Stimulated activated naive CD8-positive, alpha-beta T cell treated with anti-CD3 and anti-CD28 coated beads, Interleukin-15, Interleukin-2, amounts not matched to agents 100 ng/mL and 50 ng/mL, for 24 hours (primary cell): Measurements from ENCODE around the gene CLEC10A.
"Not testable (repeated sequence)": the region's sequence is repeated elsewhere in the genome, so short reads cannot be mapped to it uniquely, and the experiment has no call there.

Source experiments
- H3K27ac Mint-ChIP-seq: one replicate; pipeline ENCODE4 v1.8.0; 2021; ENCODE audit warnings: mild to moderate bottlenecking, mixed read lengths
- H3K27me3 Mint-ChIP-seq: one replicate; pipeline ENCODE4 v1.8.0; 2021; ENCODE audit warnings: mixed read lengths
- H3K36me3 Mint-ChIP-seq: one replicate; pipeline ENCODE4 v1.8.0; 2021; ENCODE audit warnings: low read depth, mixed read lengths
- H3K4me1 Mint-ChIP-seq: one replicate; pipeline ENCODE4 v1.8.0; 2021; ENCODE audit warnings: low read depth, mixed read lengths
- H3K4me3 Mint-ChIP-seq: one replicate; pipeline ENCODE4 v1.8.0; 2021; ENCODE audit warnings: mild to moderate bottlenecking, mixed read lengths
- H3K9me3 Mint-ChIP-seq: one replicate; pipeline ENCODE4 v1.8.0; 2021; ENCODE audit warnings: mixed read lengths

Gene CLEC10A

GRCh38 chr17:7079581-7080455 is at the start of gene CLEC10A:
Gene CLEC10A (minus strand): TSS chr17:7080251. CDS start chr17:7078812, 1,439 bp downstream.
- Mint-ChIP-seq H3K4me3 (no peak within 1 kb of the TSS), H3K4me1 (peaks cover 34% of the 10 kb centered on the region), H3K36me3 (no peaks in the 10 kb centered on the region), H3K27ac (no peak within 1 kb of the TSS), H3K27me3 (peaks cover 14% of the 10 kb centered on the region), H3K9me3 (no peaks in the 10 kb centered on the region)

- Mint-ChIP-seq H3K9me3 (no peaks in the 10 kb centered on the region), H3K27ac (no peak overlapping the region), H3K27me3 (peaks cover 4% of the 10 kb centered on the region), H3K4me3 (no peak overlapping the region), H3K4me1 (peaks cover 27% of the 10 kb centered on the region), H3K36me3 (no peaks in the 10 kb centered on the region)
Measured at GRCh38 chr17:7129311-7129710, 49.3 kb upstream of the CLEC10A start.

GRCh38 chr17:7128160-7128559 is 48.1 kb upstream of the CLEC10A start:
- H3K36me3 Mint-ChIP-seq = no peaks in the 10 kb centered on the region
- peaks cover 8% of the 10 kb centered on the region for H3K27me3 Mint-ChIP-seq
- no peak overlapping the region for H3K4me3 Mint-ChIP-seq
- no peak overlapping the region for H3K27ac Mint-ChIP-seq
- no peaks in the 10 kb centered on the region for H3K9me3 Mint-ChIP-seq
- H3K4me1 Mint-ChIP-seq = peaks cover 20% of the 10 kb centered on the region

- H3K27ac Mint-ChIP-seq, H3K27me3 Mint-ChIP-seq, H3K9me3 Mint-ChIP-seq, H3K36me3 Mint-ChIP-seq, H3K4me3 Mint-ChIP-seq: not testable (repeated sequence)
- peaks cover 14% of the 10 kb centered on the region for H3K4me1 Mint-ChIP-seq
Measured at GRCh38 chr17:7127501-7127900, 47.5 kb upstream of the CLEC10A start.

GRCh38 chr17:7126386-7126785 is 46.3 kb upstream of the CLEC10A start:
- not testable (repeated sequence) for H3K4me1 Mint-ChIP-seq, H3K36me3 Mint-ChIP-seq, H3K4me3 Mint-ChIP-seq, H3K27me3 Mint-ChIP-seq, H3K27ac Mint-ChIP-seq, H3K9me3 Mint-ChIP-seq

GRCh38 chr17:7124923-7125322 is 44.9 kb upstream of the CLEC10A start:
- Mint-ChIP-seq H3K27ac (no peak overlapping the region), H3K9me3 (no peaks in the 10 kb centered on the region), H3K4me3 (no peak overlapping the region), H3K27me3 (peaks cover 20% of the 10 kb centered on the region), H3K36me3 (no peaks in the 10 kb centered on the region), H3K4me1 (peaks cover 4% of the 10 kb centered on the region)

GRCh38 chr17:7123844-7124243 is 43.8 kb upstream of the CLEC10A start:
- H3K27me3 Mint-ChIP-seq = peaks cover 26% of the 10 kb centered on the region
- H3K4me3 Mint-ChIP-seq = no peak overlapping the region
- peaks cover 4% of the 10 kb centered on the region for H3K4me1 Mint-ChIP-seq
- no peak overlapping the region for H3K27ac Mint-ChIP-seq
- H3K9me3 Mint-ChIP-seq = no peaks in the 10 kb centered on the region
- H3K36me3 Mint-ChIP-seq = no peaks in the 10 kb centered on the region

GRCh38 chr17:7122381-7122780 is 42.3 kb upstream of the CLEC10A start:
- no peak overlapping the region for H3K4me3 Mint-ChIP-seq
- H3K27ac Mint-ChIP-seq = no peak overlapping the region
- H3K27me3 Mint-ChIP-seq = peaks cover 26% of the 10 kb centered on the region
- no peaks in the 10 kb centered on the region for H3K9me3 Mint-ChIP-seq
- H3K36me3 Mint-ChIP-seq = no peaks in the 10 kb centered on the region
- peaks cover 4% of the 10 kb centered on the region for H3K4me1 Mint-ChIP-seq

- H3K27me3 Mint-ChIP-seq = peaks cover 22% of the 10 kb centered on the region
- not testable (repeated sequence) for H3K4me1 Mint-ChIP-seq, H3K4me3 Mint-ChIP-seq, H3K36me3 Mint-ChIP-seq, H3K9me3 Mint-ChIP-seq, H3K27ac Mint-ChIP-seq
Measured at GRCh38 chr17:7120635-7121034, 40.6 kb upstream of the CLEC10A start.

GRCh38 chr17:7120123-7120522 is 40.1 kb upstream of the CLEC10A start:
- peaks cover 22% of the 10 kb centered on the region for H3K27me3 Mint-ChIP-seq
- H3K9me3 Mint-ChIP-seq = no peaks in the 10 kb centered on the region
- no peak overlapping the region for H3K4me3 Mint-ChIP-seq

GRCh38 chr17:7119314-7119713 is 39.3 kb upstream of the CLEC10A start:
- Mint-ChIP-seq H3K36me3 (no peaks in the 10 kb centered on the region), H3K9me3 (no peaks in the 10 kb centered on the region), H3K27me3 (peaks cover 22% of the 10 kb centered on the region), H3K27ac (no peak overlapping the region), H3K4me1 (peaks cover 4% of the 10 kb centered on the region), H3K4me3 (no peak overlapping the region)

More at GRCh38 chr17:7120123-7120522, 40.1 kb upstream of the CLEC10A start:
- Mint-ChIP-seq H3K4me1 (peaks cover 4% of the 10 kb centered on the region), H3K27ac (no peak overlapping the region), H3K36me3 (no peaks in the 10 kb centered on the region)

- Mint-ChIP-seq H3K27me3 (peaks cover 7% of the 10 kb centered on the region), H3K27ac (no peak overlapping the region), H3K4me3 (no peak overlapping the region), H3K36me3 (no peaks in the 10 kb centered on the region), H3K9me3 (no peaks in the 10 kb centered on the region), H3K4me1 (no peaks in the 10 kb centered on the region)
Measured at GRCh38 chr17:7114875-7115614, 35.0 kb upstream of the CLEC10A start.

GRCh38 chr17:7114241-7114874 is 34.3 kb upstream of the CLEC10A start, which contains the start of gene ASGR2:
Gene ASGR2 (minus strand): TSS chr17:7114822. CDS start chr17:7114240, 582 bp downstream.
- Mint-ChIP-seq H3K27me3 (peaks cover under 1% of the 10 kb centered on the region), H3K36me3 (no peaks in the 10 kb centered on the region), H3K4me3 (no peak within 1 kb of the TSS), H3K27ac (no peak within 1 kb of the TSS), H3K4me1 (peaks cover 5% of the 10 kb centered on the region), H3K9me3 (no peaks in the 10 kb centered on the region)

GRCh38 chr17:7113273-7114071 is 33.4 kb upstream of the CLEC10A start:
- peaks cover 6% of the 10 kb centered on the region for H3K4me1 Mint-ChIP-seq
- no peaks in the 10 kb centered on the region for H3K36me3 Mint-ChIP-seq
- no peaks in the 10 kb centered on the region for H3K9me3 Mint-ChIP-seq
- H3K27ac Mint-ChIP-seq = no peak overlapping the region
- H3K4me3 Mint-ChIP-seq = no peak overlapping the region
- no peaks in the 10 kb centered on the region for H3K27me3 Mint-ChIP-seq
